Peyer's patch (tissue), 4 donors: ENCODE measurements around the gene IL22. TPM values are rescaled to one million over a fixed set of nuclear protein-coding genes. Genes with fewer than 3 reads are reported as not detected.

ENCODE experiments used
- DNase-seq, 3 donors: peaks; one replicate each; pipeline ENCODE4 v3.0.0-alpha.2; 2017 to 2019
- H3K27ac ChIP-seq, 4 donors: fragments of 200-600 bp; sonication (generic); one replicate each; pipeline ENCODE4 v1.5.1; 2016 to 2019
- H3K27me3 ChIP-seq, 2 donors: fragments of 200-600 bp; sonication (generic); one replicate each; pipeline ENCODE4 v1.5.1; 2019
- H3K36me3 ChIP-seq, 3 donors: fragments of 200-600 bp; sonication (generic); one replicate each; pipeline ENCODE4 v1.5.1; 2016 to 2019
- H3K4me1 ChIP-seq, 4 donors: fragments of 200-600 bp; sonication (generic); one replicate each; pipeline ENCODE4 v1.5.1; 2016 to 2019
- H3K4me3 ChIP-seq, 4 donors: fragments of 200-600 bp; sonication (generic); 1 replicate in 3 of 4; 2 replicates in 1 of 4; pipeline ENCODE4 v1.5.1; 2016 to 2019; ENCODE audit warnings: mild to moderate bottlenecking in 1 of 4
- H3K9me3 ChIP-seq, 4 donors: fragments of 200-600 bp; sonication (generic); one replicate each; pipeline ENCODE4 v1.5.1; 2016 to 2019; ENCODE audit warnings: mild to moderate bottlenecking in 1 of 4
- CTCF ChIP-seq, 6 experiments: fragments of 450-650 bp in 4 of 6; fragments of 200-600 bp in 2 of 6; sonication (generic) in 1 of 6; IDR thresholded peaks; one replicate each; pipeline ENCODE4 v1.5.1; 2017 to 2019; ENCODE audit warnings: antibody characterized with exemption in 6 of 6, mild to moderate bottlenecking in 3 of 6, moderate library complexity in 1 of 6
- POLR2A ChIP-seq, 2 donors: fragments of 450-650 bp; IDR thresholded peaks; one replicate each; pipeline ENCODE4 v1.5.1; 2017; ENCODE audit warnings: antibody characterized with exemption in 2 of 2, mild to moderate bottlenecking in 2 of 2, moderate library complexity in 2 of 2
- total RNA-seq, 4 donors: library from RNA; depleted of rRNA; stranded (reverse); fragments of >200 nt; gene quantifications; one replicate each; pipeline ENCODE4 v1.1.0, GENCODE V29; 2016

Gene IL22
- total RNA-seq, 4 donors from 2014 or later, result not detected

GRCh38 chr12:68264158-68264855 lies 10.9 kb upstream of the IL22 start:
- Histone ChIP-seq H3K9me3 (no peaks in the 10 kb centered on the region), H3K4me3 (no peak overlapping the region), H3K36me3 (no peaks in the 10 kb centered on the region), H3K4me1 (no peaks in the 10 kb centered on the region), H3K27me3 (no peaks in the 10 kb centered on the region), H3K27ac (no peak overlapping the region)
- no peak for DNase-seq
- TF ChIP-seq CTCF (IDR thresholded peaks at IDR 0.05) (no peak), POLR2A (IDR thresholded peaks at IDR 0.05) (no peak)

- Histone ChIP-seq H3K27ac (no peak overlapping the region), H3K36me3 (no peaks in the 10 kb centered on the region), H3K4me3 (no peak overlapping the region), H3K9me3 (no peaks in the 10 kb centered on the region), H3K4me1 (no peaks in the 10 kb centered on the region), H3K27me3 (no peaks in the 10 kb centered on the region)
- TF ChIP-seq CTCF (IDR thresholded peaks at IDR 0.05), result no peak
- no peak for TF ChIP-seq POLR2A (IDR thresholded peaks at IDR 0.05)
- DNase-seq, result no peak
Measured at GRCh38 chr12:68263366-68263765, 10.0 kb upstream of the IL22 start.

- Histone ChIP-seq H3K27me3 (no peaks in the 10 kb centered on the region), H3K4me3 (no peak overlapping the region)
- no peak for TF ChIP-seq CTCF (IDR thresholded peaks at IDR 0.05)
- no peak for TF ChIP-seq POLR2A (IDR thresholded peaks at IDR 0.05)
Measured at GRCh38 chr12:68261896-68262295, 8.5 kb upstream of the IL22 start.

DNA sequence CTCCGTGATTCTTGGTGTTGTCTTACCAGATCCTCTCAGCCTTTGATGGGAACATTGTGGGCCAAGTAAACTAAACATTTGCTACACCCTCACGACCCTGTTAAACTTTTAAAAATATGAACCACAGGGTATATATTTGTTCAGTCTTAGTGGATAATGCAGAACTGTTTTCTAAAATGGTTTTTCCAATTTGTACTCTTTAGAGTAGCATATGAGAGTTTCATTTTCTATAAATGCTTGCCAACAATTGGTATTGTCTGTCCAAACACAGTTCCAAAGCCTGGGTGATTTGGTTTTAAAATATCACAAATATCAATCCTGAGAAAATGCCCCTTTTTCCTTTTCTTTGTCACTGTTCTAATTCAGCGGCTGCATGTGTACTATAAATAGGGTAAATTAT lies 6.7 kb upstream of the IL22 start:
- Histone ChIP-seq H3K4me3 (no peak overlapping the region), H3K36me3 (no peaks in the 10 kb centered on the region)
- DNase-seq, result no peak

More at GRCh38 chr12:68261896-68262295, 8.5 kb upstream of the IL22 start:
- no peak for DNase-seq
- no peak overlapping the region for H3K27ac ChIP-seq
- H3K36me3 ChIP-seq, result no peaks in the 10 kb centered on the region
- no peaks in the 10 kb centered on the region for H3K4me1 ChIP-seq
- H3K9me3 ChIP-seq, result no peaks in the 10 kb centered on the region

GRCh38 chr12:68259318-68259940 lies 6.0 kb upstream of the IL22 start:
- no peaks in the 10 kb centered on the region for H3K27me3 ChIP-seq
- H3K36me3 ChIP-seq, result no peaks in the 10 kb centered on the region
- no peaks in the 10 kb centered on the region for H3K4me1 ChIP-seq
- no peak for DNase-seq
- TF ChIP-seq CTCF (IDR thresholded peaks at IDR 0.05) (no peak), POLR2A (IDR thresholded peaks at IDR 0.05) (no peak)
- no peak overlapping the region for H3K4me3 ChIP-seq
- H3K9me3 ChIP-seq, result no peaks in the 10 kb centered on the region
- H3K27ac ChIP-seq, result no peak overlapping the region

More for the DNA sequence above, 6.7 kb upstream of the IL22 start:
- Histone ChIP-seq H3K27me3 (no peaks in the 10 kb centered on the region), H3K9me3 (no peaks in the 10 kb centered on the region), H3K27ac (no peak overlapping the region), H3K4me1 (no peaks in the 10 kb centered on the region)
- no peak for TF ChIP-seq CTCF (IDR thresholded peaks at IDR 0.05)
